Neuronal stem cell (in vitro differentiated cells): Measurements from ENCODE around the gene BMP8A.
"Not testable (repeated sequence)": the region's sequence is repeated elsewhere in the genome, so short reads cannot be mapped to it uniquely, and the experiment has no call there.

Experiments
- DNase-seq: peaks from one replicate; pipeline ENCODE4 v3.0.0-alpha.2; 2013; ENCODE audit warnings: low spot score
- H2AFZ ChIP-seq: one replicate; pipeline ENCODE4 v1.6.1; 2013; ENCODE audit warnings: mild to moderate bottlenecking, low read length, inconsistent platforms
- H2AK5ac ChIP-seq: 2 replicates; pipeline ENCODE4 v1.6.1; 2013; ENCODE audit warnings: low read depth, mild to moderate bottlenecking, inconsistent platforms, low read length, moderate library complexity, mixed read lengths
- H2BK120ac ChIP-seq: 2 replicates; pipeline ENCODE4 v1.6.1; 2013; ENCODE audit warnings: low read depth, mild to moderate bottlenecking, inconsistent platforms, low read length, moderate library complexity, mixed read lengths
- H2BK12ac ChIP-seq: one replicate; pipeline ENCODE4 v1.6.1; 2013; ENCODE audit warnings: low read length, inconsistent platforms
- H2BK15ac ChIP-seq: 2 replicates; pipeline ENCODE4 v1.6.1; 2013; ENCODE audit warnings: mild to moderate bottlenecking, low read length, inconsistent platforms, mixed read lengths
- H2BK5ac ChIP-seq: one replicate; pipeline ENCODE4 v1.6.1; 2013; ENCODE audit warnings: inconsistent platforms, mild to moderate bottlenecking, low read length, moderate library complexity
- H3K14ac ChIP-seq: one replicate; pipeline ENCODE4 v1.6.1; 2013; ENCODE audit warnings: low read length, inconsistent platforms
- H3K18ac ChIP-seq: 2 replicates; pipeline ENCODE4 v1.6.1; 2013; ENCODE audit warnings: low read length, inconsistent platforms
- H3K23ac ChIP-seq: 2 replicates; pipeline ENCODE4 v1.6.1; 2013; ENCODE audit warnings: low read depth, mild to moderate bottlenecking, mixed read lengths, low read length, inconsistent platforms; ENCODE audit not compliant: poor library complexity
- H3K27ac ChIP-seq: replicated peaks from 3 replicates; pipeline ENCODE4 v1.5.1; 2013; ENCODE audit warnings: low read length, inconsistent platforms
- H3K27me3 ChIP-seq, 3 experiments: 2 replicates each; pipeline ENCODE4 v1.6.1; 2013; ENCODE audit warnings: low read length in 3 of 3, mild to moderate bottlenecking in 2 of 3, inconsistent platforms in 1 of 3, low read depth in 1 of 3, mixed read lengths in 1 of 3, moderate library complexity in 1 of 3; ENCODE audit not compliant: control insufficient read depth in 3 of 3, insufficient read depth in 3 of 3
- H3K36me3 ChIP-seq, 2 donors: replicated peaks in 1 of 2; 2 replicates each; pipeline ENCODE4 v1.6.1; 2013; ENCODE audit warnings: low read length in 2 of 2; ENCODE audit not compliant: control insufficient read depth in 2 of 2, insufficient read depth in 2 of 2
- H3K4ac ChIP-seq: 2 replicates; pipeline ENCODE4 v1.6.1; 2013; ENCODE audit warnings: inconsistent platforms, mild to moderate bottlenecking, low read length, moderate library complexity
- H3K4me1 ChIP-seq, 2 donors: 1 replicate in 1 of 2; 2 replicates in 1 of 2; pipeline ENCODE4 v1.6.1; 2013; ENCODE audit warnings: low read length in 2 of 2, low read depth in 1 of 2; ENCODE audit not compliant: control insufficient read depth in 2 of 2, insufficient read depth in 1 of 2
- H3K4me2 ChIP-seq: one replicate; pipeline ENCODE4 v1.6.1; 2013; ENCODE audit warnings: mild to moderate bottlenecking, low read length, inconsistent platforms; ENCODE audit not compliant: insufficient read depth, poor library complexity, severe bottlenecking
- H3K4me3 ChIP-seq, 2 donors: 2 replicates each; pipeline ENCODE4 v1.5.1; 2013; ENCODE audit warnings: low read length in 2 of 2, mild to moderate bottlenecking in 2 of 2, inconsistent platforms in 1 of 2, moderate library complexity in 1 of 2
- H3K79me1 ChIP-seq: one replicate; pipeline ENCODE4 v1.6.1; 2013; ENCODE audit warnings: low read depth, mild to moderate bottlenecking, inconsistent platforms, low read length, moderate library complexity
- H3K9ac ChIP-seq: one replicate; pipeline ENCODE4 v1.6.1; 2013; ENCODE audit warnings: mild to moderate bottlenecking, low read depth, low read length, inconsistent platforms; ENCODE audit not compliant: poor library complexity
- H3K9me3 ChIP-seq, 2 donors: replicated peaks in 1 of 2; 2 replicates each; pipeline versions ENCODE3 to v1.6.1; 2013; ENCODE audit warnings: low read length in 2 of 2, mild to moderate bottlenecking in 2 of 2, inconsistent platforms in 1 of 2, low read depth in 1 of 2, mixed read lengths in 1 of 2, moderate library complexity in 1 of 2; ENCODE audit not compliant: control insufficient read depth in 2 of 2, insufficient read depth in 1 of 2
- H4K8ac ChIP-seq: one replicate; pipeline ENCODE4 v1.6.1; 2013; ENCODE audit warnings: low read depth, mild to moderate bottlenecking, inconsistent platforms, low read length, moderate library complexity
- H4K91ac ChIP-seq: one replicate; pipeline ENCODE4 v1.6.1; 2013; ENCODE audit warnings: low read length, low read depth, mild to moderate bottlenecking, inconsistent platforms; ENCODE audit not compliant: poor library complexity
- WGBS, 2 donors: extraction: QIAGEN DNeasy Blood & Tissue Kit; methylation state at CpG; one replicate each; pipeline ENCODE4 v1.1.7; 2013; ENCODE audit warnings: missing lambda C conversion rate in 2 of 2, mixed read lengths in 1 of 2; ENCODE audit not compliant: insufficient read length in 2 of 2, insufficient replicate concordance in 1 of 2; ENCODE audit errors: extremely low coverage in 2 of 2; 5-methylcytosine and 5-hydroxymethylcytosine counted together

Gene BMP8A

DNA sequence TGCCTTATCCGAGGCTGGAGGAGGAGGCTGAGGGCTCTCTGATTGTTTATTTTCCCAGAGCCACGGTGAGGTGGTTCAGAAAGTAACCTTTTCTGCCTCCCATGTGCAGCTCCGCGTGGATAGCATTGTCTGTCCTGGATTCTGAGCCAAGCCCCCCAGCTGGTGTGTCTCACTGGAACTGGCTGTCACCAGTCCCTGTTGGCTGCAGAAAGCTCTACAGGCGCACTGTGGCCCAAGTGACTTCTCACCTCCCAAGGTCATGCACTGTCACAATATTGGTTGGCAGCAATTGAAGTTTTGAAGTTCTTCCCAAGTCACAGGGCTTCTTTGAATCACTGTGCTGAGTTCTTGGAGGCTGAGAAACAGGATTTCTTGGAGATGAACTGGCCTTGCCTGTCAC is 8.2 kb downstream of the BMP8A start:
- Histone ChIP-seq H3K27ac (no peak overlapping the region), H3K18ac (no peak overlapping the region), H3K27me3 (peaks cover 0 to 3% (median under 1%) of the 10 kb centered on the region in 3 experiments), H4K91ac (no peak overlapping the region), H2BK5ac (no peak overlapping the region), H3K23ac (no peak overlapping the region), H2BK12ac (no peak overlapping the region), H3K9ac (no peak overlapping the region), H2BK15ac (peak overlapping the region; percentile 59), H4K8ac (no peak overlapping the region), H3K14ac (no peak overlapping the region), H3K4me1 (no peaks in the 10 kb centered on the region), H3K36me3 (no peaks in the 10 kb centered on the region), H2AK5ac (no peak overlapping the region), H3K4me2 (no peak overlapping the region), H3K4me3 (no peak overlapping the region), H2BK120ac (no peak overlapping the region), H2AFZ (peak overlapping the region; percentile 56), H3K4ac (no peak overlapping the region), H3K9me3 (no peaks in the 10 kb centered on the region), H3K79me1 (no peaks in the 10 kb centered on the region)
- WGBS, 2 donors, result no CpG with 5 or more reads among the region's 5 CpGs
- DNase-seq, result no peak

DNA sequence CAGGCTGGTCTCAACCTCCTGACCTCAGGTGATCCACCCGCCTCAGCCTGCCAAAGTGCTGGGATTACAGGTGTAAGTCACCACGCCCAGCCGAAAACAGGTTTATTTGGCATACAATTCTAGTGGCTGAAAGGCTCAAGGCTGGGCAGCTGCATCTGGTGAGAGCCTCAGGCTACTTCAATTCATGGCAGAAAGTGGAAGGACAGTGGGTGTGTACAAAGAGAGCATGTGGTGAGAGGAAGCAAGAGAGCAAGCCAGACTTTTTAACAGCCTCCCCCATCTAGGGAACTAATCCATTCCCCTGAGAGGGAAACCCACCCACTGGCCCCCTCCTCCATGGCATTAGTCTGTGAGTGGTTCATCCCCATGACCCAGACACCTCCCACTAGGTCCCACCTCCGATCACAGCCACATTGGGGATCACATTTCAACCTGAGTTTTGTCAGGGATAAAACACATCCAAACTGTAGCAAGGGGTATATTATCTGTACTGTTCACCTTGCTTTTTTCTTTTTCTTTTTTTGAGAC is 9.5 kb downstream of the BMP8A start:
- Histone ChIP-seq H2BK5ac (no peak overlapping the region), H2BK12ac (no peak overlapping the region), H3K4me1 (no peaks in the 10 kb centered on the region), H3K14ac (no peak overlapping the region), H2BK120ac (no peak overlapping the region), H4K91ac (no peak overlapping the region), H3K4ac (no peak overlapping the region), H3K79me1 (no peaks in the 10 kb centered on the region), H3K36me3 (no peaks in the 10 kb centered on the region), H3K9ac (no peak overlapping the region), H2BK15ac (no peak overlapping the region), H3K9me3 (no peaks in the 10 kb centered on the region), H3K27me3 (peaks cover 0 to 3% (median 0%) of the 10 kb centered on the region in 3 experiments), H3K23ac (no peak overlapping the region), H2AFZ (no peak overlapping the region), H3K4me2 (no peak overlapping the region), H2AK5ac (no peak overlapping the region), H3K27ac (no peak overlapping the region), H4K8ac (no peak overlapping the region), H3K18ac (no peak overlapping the region), H3K4me3 (no peak overlapping the region)
- no peak for DNase-seq
- WGBS, 2 donors, result no CpG with 5 or more reads among the region's 4 CpGs

DNA sequence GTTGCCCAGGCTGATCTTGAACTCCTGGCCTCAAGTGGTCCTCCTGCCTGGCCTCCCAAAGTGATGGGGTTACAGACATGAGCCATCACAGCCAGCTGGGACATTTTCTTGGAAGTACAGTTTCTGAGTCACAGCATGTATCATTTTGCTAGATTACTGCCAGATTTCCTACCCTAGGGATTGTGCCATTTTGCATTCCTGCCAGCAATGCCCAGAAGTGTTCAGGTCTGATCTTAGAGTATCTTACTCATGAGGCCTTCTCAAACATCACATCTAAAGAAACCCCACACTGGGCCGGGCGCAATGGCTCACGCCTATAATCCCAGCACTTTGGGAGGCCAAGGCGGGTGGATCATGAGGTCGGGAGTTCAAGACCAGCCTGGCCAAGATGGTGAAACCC is 10.2 kb downstream of the BMP8A start:
- Histone ChIP-seq H3K9me3 (no peaks in the 10 kb centered on the region), H2BK15ac (no peak overlapping the region), H2AFZ (no peak overlapping the region), H2BK12ac (no peak overlapping the region), H3K14ac (no peak overlapping the region), H3K27me3 (peaks cover 0 to 4% (median 0%) of the 10 kb centered on the region in 3 experiments), H4K91ac (no peak overlapping the region), H3K4me3 (no peak overlapping the region), H3K4ac (no peak overlapping the region), H3K79me1 (no peaks in the 10 kb centered on the region), H4K8ac (no peak overlapping the region), H2AK5ac (no peak overlapping the region), H3K23ac (no peak overlapping the region), H3K18ac (no peak overlapping the region), H2BK120ac (no peak overlapping the region), H3K27ac (no peak overlapping the region), H3K4me2 (no peak overlapping the region), H3K4me1 (no peaks in the 10 kb centered on the region), H3K36me3 (no peaks in the 10 kb centered on the region), H2BK5ac (no peak overlapping the region), H3K9ac (no peak overlapping the region)
- DNase-seq, result no peak
- no CpG with 5 or more reads among the region's 5 CpGs for WGBS, 2 donors

DNA sequence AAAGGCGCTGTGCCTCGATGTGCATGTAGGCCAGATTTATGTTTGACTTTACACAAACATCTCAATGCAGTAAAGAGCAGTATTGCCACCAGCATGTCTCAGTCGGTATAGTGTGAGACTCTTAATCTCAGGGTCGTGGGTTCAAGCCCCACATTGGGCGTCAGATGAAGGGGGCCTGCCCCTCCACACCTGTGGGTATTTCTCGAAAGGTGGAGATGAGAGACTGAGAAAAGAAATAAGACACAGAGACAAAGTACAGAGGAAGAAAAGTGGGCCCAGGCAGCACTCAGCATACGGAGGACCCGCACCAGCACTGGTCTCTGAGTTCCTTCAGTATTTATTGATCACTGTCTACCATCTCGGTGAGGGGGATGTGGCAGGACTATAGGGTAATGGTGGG is 13.0 kb downstream of the BMP8A start:
- not testable (repeated sequence) for H2AK5ac ChIP-seq, H3K4me3 ChIP-seq, H3K4me1 ChIP-seq, H3K4me2 ChIP-seq, H2BK5ac ChIP-seq, H2BK15ac ChIP-seq, H2AFZ ChIP-seq, H3K9me3 ChIP-seq, DNase-seq, H2BK120ac ChIP-seq, H3K79me1 ChIP-seq, H3K14ac ChIP-seq, H3K9ac ChIP-seq, H3K4ac ChIP-seq, H3K18ac ChIP-seq, H3K23ac ChIP-seq, H3K27ac ChIP-seq, H4K91ac ChIP-seq, H2BK12ac ChIP-seq, H4K8ac ChIP-seq, H3K36me3 ChIP-seq
- no CpG with 5 or more reads among the region's 9 CpGs for WGBS, 2 donors
- peaks cover 0 to 11% (median 0%) of the 10 kb centered on the region in 3 experiments for H3K27me3 ChIP-seq
